GM20431 (cell line): Measurements from ENCODE around the gene NLRC5.
"Not testable (repeated sequence)": the region's sequence is repeated elsewhere in the genome, so short reads cannot be mapped to it uniquely, and the experiment has no call there.

Source experiments
- in situ Hi-C: fragments of 300-500 bp; cut with MseI, MboI; formaldehyde crosslinking; loops from one replicate; pipeline ENCODE4 v1.15.0; 2020; ENCODE audit warnings: low sequenced_read_pairs; ENCODE audit not compliant: unreplicated experiment

NLRC5 gene

GRCh38 chr16:56980792-56981724, 8.3 kb upstream of the NLRC5 start:
- in situ Hi-C loops: no loop called here

- in situ Hi-C loops: no loop called here
Observed at GRCh38 chr16:56981729-56982271, 7.6 kb upstream of the NLRC5 start.

GRCh38 chr16:56982695-56983094, 6.7 kb upstream of the NLRC5 start:
- in situ Hi-C loops: no loop called here

- in situ Hi-C loops: no loop called here
Observed at GRCh38 chr16:56983211-56983751, 6.1 kb upstream of the NLRC5 start.

GRCh38 chr16:56984639-56985038, 4.7 kb upstream of the NLRC5 start:
- in situ Hi-C loops: no loop called here

GRCh38 chr16:56985288-56985961, 3.9 kb upstream of the NLRC5 start:
- in situ Hi-C loops: no loop called here

- in situ Hi-C loops: no loop called here
Observed at GRCh38 chr16:56985962-56986360, 3.4 kb upstream of the NLRC5 start.

GRCh38 chr16:56986361-56986760, 3.0 kb upstream of the NLRC5 start:
- in situ Hi-C loops: no loop called here

- in situ Hi-C loops: not testable (repeated sequence)
Observed at GRCh38 chr16:56986908-56987307, 2.4 kb upstream of the NLRC5 start.

GRCh38 chr16:56987692-56988091, 1.7 kb upstream of the NLRC5 start:
- in situ Hi-C loops: no loop called here

- in situ Hi-C loops: no loop called here
Observed at GRCh38 chr16:56988161-56988947, 1.0 kb upstream of the NLRC5 start.

GRCh38 chr16:56989988-56990387, 631 bp downstream of the NLRC5 start:
- in situ Hi-C loops: no loop called here

- in situ Hi-C loops: no loop called here
Observed at GRCh38 chr16:56990407-56991286, 1.3 kb downstream of the NLRC5 start.

GRCh38 chr16:56992431-56992830, 3.1 kb downstream of the NLRC5 start:
- in situ Hi-C loops: not testable (repeated sequence)

- in situ Hi-C loops: no loop called here
Observed at GRCh38 chr16:56993204-56993603, 3.8 kb downstream of the NLRC5 start.

- in situ Hi-C loops: no loop called here
Observed at GRCh38 chr16:56994311-56994710, 5.0 kb downstream of the NLRC5 start.

- in situ Hi-C loops: no loop called here
Observed at GRCh38 chr16:56995136-56995805, 5.9 kb downstream of the NLRC5 start.

GRCh38 chr16:56997264-56997663, 7.9 kb downstream of the NLRC5 start:
- in situ Hi-C loops: no loop called here

- in situ Hi-C loops: no loop called here
Observed at GRCh38 chr16:56997931-56998330, 8.6 kb downstream of the NLRC5 start.
